SK-N-SH (cell line): ENCODE results near the gene UCK2. TPM values are rescaled to one million over a fixed set of nuclear protein-coding genes. Genes with fewer than 3 reads are reported as not detected.

Source experiments
- CTCF ChIA-PET: fragments of 300-600, 350-600 bp; formaldehyde crosslinking; extraction: SDS; loops from one replicate; lab custom pipeline; 2021; lab: Yijun Ruan, JAX
- POLR2A ChIA-PET: fragments of 350-600 bp; sonication (Branson Sonifier 250); formaldehyde crosslinking; extraction: SDS; loops from one replicate; lab custom pipeline; 2020; ENCODE audit warnings: antibody characterized with exemption, inconsistent platforms; lab: Yijun Ruan, JAX
- DNase-seq: peaks from one replicate; pipeline ENCODE4 v3.0.0; 2012
- H2AFZ ChIP-seq: fragments of 200-600 bp; sonication (generic); 2 replicates; pipeline ENCODE4 v1.8.1; 2016; ENCODE audit warnings: antibody characterized with exemption, mild to moderate bottlenecking, low read depth
- H3F3A ChIP-seq: fragments of 200-600 bp; sonication (generic); replicated peaks from 2 replicates; pipeline ENCODE3; 2016; ENCODE audit warnings: antibody characterized with exemption, mild to moderate bottlenecking; ENCODE audit not compliant: insufficient read depth
- H3K27ac ChIP-seq, 2 experiments: fragments of 200-500 bp in 1 of 2; fragments of 200-600 bp in 1 of 2; sonication (Bioruptor generic) in 1 of 2; sonication (generic), shearing (Covaris generic) in 1 of 2; 2 replicates each; pipeline versions ENCODE4 v1.5.1 to v1.6.1; 2014 to 2016; ENCODE audit warnings: low read depth in 2 of 2, inconsistent platforms in 1 of 2, low read length in 1 of 2, mild to moderate bottlenecking in 1 of 2, mixed read lengths in 1 of 2
- H3K27me3 ChIP-seq: fragments of 200-600 bp; sonication (generic), shearing (Covaris generic); 2 replicates; pipeline ENCODE4 v1.6.1; 2016; ENCODE audit warnings: mixed run types; ENCODE audit not compliant: insufficient read depth
- H3K36me3 ChIP-seq, 2 experiments: fragments of 200-500 bp in 1 of 2; fragments of 200-600 bp in 1 of 2; sonication (Bioruptor generic) in 1 of 2; sonication (generic) in 1 of 2; replicated peaks in 1 of 2; 2 replicates each; pipeline versions ENCODE3 to v1.5.1; 2014 to 2016; ENCODE audit warnings: low read length in 1 of 2, mild to moderate bottlenecking in 1 of 2; ENCODE audit not compliant: insufficient read depth in 2 of 2, control insufficient read depth in 1 of 2
- H3K4me1 ChIP-seq, 2 experiments: fragments of 200-500 bp in 1 of 2; fragments of 200-600 bp in 1 of 2; sonication (Bioruptor generic) in 1 of 2; sonication (generic), shearing (Covaris generic) in 1 of 2; 2 replicates each; pipeline versions ENCODE4 v1.5.1 to v1.6.1; 2014 to 2016; ENCODE audit warnings: low read depth in 1 of 2, low read length in 1 of 2, mixed run types in 1 of 2; ENCODE audit not compliant: insufficient read depth in 2 of 2, control insufficient read depth in 1 of 2
- H3K4me2 ChIP-seq: fragments of 200-600 bp; sonication (generic), shearing (Covaris generic); 2 replicates; pipeline ENCODE4 v1.6.1; 2017; ENCODE audit warnings: mixed run types
- H3K4me3 ChIP-seq, 2 experiments: fragments of 200-500 bp in 1 of 2; fragments of 200-600 bp in 1 of 2; sonication (Bioruptor generic) in 1 of 2; sonication (generic), shearing (Covaris generic) in 1 of 2; 2 replicates each; pipeline versions ENCODE4 v1.5.1 to v1.8.1; 2014 to 2016; ENCODE audit warnings: low read depth in 2 of 2, inconsistent platforms in 1 of 2, low read length in 1 of 2, mild to moderate bottlenecking in 1 of 2, mixed read lengths in 1 of 2, moderate library complexity in 1 of 2
- H3K79me2 ChIP-seq: fragments of 200-600 bp; sonication (generic); 2 replicates; pipeline ENCODE4 v1.8.1; 2017; ENCODE audit warnings: mild to moderate bottlenecking; ENCODE audit not compliant: insufficient read depth
- H3K9ac ChIP-seq: fragments of 200-600 bp; sonication (generic); 2 replicates; pipeline ENCODE4 v1.6.1; 2017; ENCODE audit warnings: mixed run types
- H3K9me2 ChIP-seq: fragments of 200-600 bp; sonication (generic); 2 replicates; pipeline ENCODE4 v1.6.1; 2017; ENCODE audit warnings: mixed run types
- H3K9me3 ChIP-seq: fragments of 200-600 bp; sonication (generic); 2 replicates; pipeline ENCODE4 v1.6.1; 2017; ENCODE audit warnings: mixed run types, mild to moderate bottlenecking, moderate library complexity
- H4K20me1 ChIP-seq: fragments of 200-600 bp; sonication (generic); 2 replicates; pipeline ENCODE4 v1.6.1; 2017; ENCODE audit warnings: mild to moderate bottlenecking, mixed run types; ENCODE audit not compliant: insufficient read depth
- FOSL2 ChIP-seq: IDR thresholded peaks from 2 replicates; pipeline ENCODE4 v1.4.0; 2012; ENCODE audit warnings: low read depth, mild to moderate bottlenecking, moderate library complexity, borderline replicate concordance
- FOXJ3 ChIP-seq: sonication (generic); formaldehyde crosslinking; IDR thresholded peaks from 2 replicates; pipeline ENCODE4 v1.5.1; 2020; ENCODE audit warnings: mild to moderate bottlenecking, missing genetic modification reagents
- MEF2A ChIP-seq: IDR thresholded peaks from 2 replicates; pipeline ENCODE4 v1.4.0; 2012; ENCODE audit warnings: low read depth, borderline replicate concordance
- REST ChIP-seq: IDR thresholded peaks from 2 replicates; pipeline ENCODE4 v1.6.1; 2012; ENCODE audit warnings: mild to moderate bottlenecking, low read depth, low read length, moderate library complexity
- TCF12 ChIP-seq: IDR thresholded peaks from 2 replicates; pipeline ENCODE4 v1.4.0; 2012
- WGBS: methylation state at CpG from one replicate; pipeline ENCODE4 v1.1.6; 2017; ENCODE audit warnings: low lambda C conversion rate; 5-methylcytosine and 5-hydroxymethylcytosine counted together
- polyA plus RNA-seq, 3 experiments: library from polyadenylated mRNA; depleted of rRNA; stranded (reverse); fragments of >200 nt; gene quantifications; 2 replicates each; pipeline ENCODE4 v1.2.3, GENCODE V29; 2012

Gene UCK2
- polyA plus RNA-seq, 1 of the 3 experiments (the other 2 are of a cell fraction): 53.7 TPM

GRCh38 chr1:165882168-165882837 lies 54.9 kb downstream of the UCK2 start:
- ChIA-PET CTCF (interaction anchor here (0.6 to 1.6 kb wide), 3 partner anchors 11 to 43 kb away, joined by 3 to 4 read pairs (median 3); no protein-coding TSS in a partner anchor), POLR2A (no interaction called here)
- H3K27ac ChIP-seq: no peak overlapping the region
- H2AFZ ChIP-seq: no peak overlapping the region
- H3K27me3 ChIP-seq: no peaks in the 10 kb centered on the region
- DNase-seq: no peak
- no peak overlapping the region for H3K4me2 ChIP-seq
- no peaks in the 10 kb centered on the region for H3K9me3 ChIP-seq
- TF ChIP-seq MEF2A (no peak), REST (no peak), TCF12 (no peak)
- 93% methylated on average over 3 of the region's 3 CpGs for WGBS
- no peaks in the 10 kb centered on the region for H3K9me2 ChIP-seq
- H3K4me1 ChIP-seq: peaks cover 0 to 6% of the 10 kb centered on the region in 2 experiments; a peak in 1 of 4 replicates
- no peak overlapping the region for H3K9ac ChIP-seq
- no peak overlapping the region for H3K4me3 ChIP-seq
- H3F3A ChIP-seq: no peaks in the 10 kb centered on the region
- H3K79me2 ChIP-seq: peaks cover 77% of the 10 kb centered on the region; the same call in 1 of the 2 replicates
- H4K20me1 ChIP-seq: no peaks in the 10 kb centered on the region
- H3K36me3 ChIP-seq: no peaks in the 10 kb centered on the region

- POLR2A ChIA-PET: no interaction called here
- Histone ChIP-seq H3F3A (no peaks in the 10 kb centered on the region), H4K20me1 (no peaks in the 10 kb centered on the region), H3K9me2 (no peaks in the 10 kb centered on the region)
- CTCF ChIA-PET: interaction anchor here (0.9 to 1.6 kb wide), 2 partner anchors 33 to 282 kb away, joined by 3 to 4 read pairs; no protein-coding TSS in a partner anchor
- no peak for DNase-seq
- 0 out of 2 replicates have a peak, but pooled peaks have one; percentile 19 for TF ChIP-seq FOSL2
- TF ChIP-seq FOXJ3 (CRISPR knock-in tag): no peak
- TF ChIP-seq, all 33 proteins: peak for 1
- Histone ChIP-seq H2AFZ (no peak overlapping the region), H3K27me3 (no peaks in the 10 kb centered on the region), H3K79me2 (peaks cover 76% of the 10 kb centered on the region; the same call in 1 of the 2 replicates), H3K9me3 (no peaks in the 10 kb centered on the region), H3K4me3 (no peak overlapping the region), H3K9ac (no peak overlapping the region), H3K4me2 (no peak overlapping the region), H3K4me1 (peaks cover 0 to 6% of the 10 kb centered on the region in 2 experiments; a peak in 1 of 4 replicates), H3K36me3 (no peaks in the 10 kb centered on the region), H3K27ac (no peak overlapping the region)
- 75% methylated on average over 5 of the region's 5 CpGs for WGBS
Measured at GRCh38 chr1:165883056-165883455, 55.6 kb downstream of the UCK2 start.
